ENCODE results near the gene LPXN.
A peak's percentile ranks its signal among the peaks of the same experiment; 100 is the strongest.
"Not testable (repeated sequence)": the region's sequence is repeated elsewhere in the genome, so short reads cannot be mapped to it uniquely, and the experiment has no call there.

The LPXN gene

DNA sequence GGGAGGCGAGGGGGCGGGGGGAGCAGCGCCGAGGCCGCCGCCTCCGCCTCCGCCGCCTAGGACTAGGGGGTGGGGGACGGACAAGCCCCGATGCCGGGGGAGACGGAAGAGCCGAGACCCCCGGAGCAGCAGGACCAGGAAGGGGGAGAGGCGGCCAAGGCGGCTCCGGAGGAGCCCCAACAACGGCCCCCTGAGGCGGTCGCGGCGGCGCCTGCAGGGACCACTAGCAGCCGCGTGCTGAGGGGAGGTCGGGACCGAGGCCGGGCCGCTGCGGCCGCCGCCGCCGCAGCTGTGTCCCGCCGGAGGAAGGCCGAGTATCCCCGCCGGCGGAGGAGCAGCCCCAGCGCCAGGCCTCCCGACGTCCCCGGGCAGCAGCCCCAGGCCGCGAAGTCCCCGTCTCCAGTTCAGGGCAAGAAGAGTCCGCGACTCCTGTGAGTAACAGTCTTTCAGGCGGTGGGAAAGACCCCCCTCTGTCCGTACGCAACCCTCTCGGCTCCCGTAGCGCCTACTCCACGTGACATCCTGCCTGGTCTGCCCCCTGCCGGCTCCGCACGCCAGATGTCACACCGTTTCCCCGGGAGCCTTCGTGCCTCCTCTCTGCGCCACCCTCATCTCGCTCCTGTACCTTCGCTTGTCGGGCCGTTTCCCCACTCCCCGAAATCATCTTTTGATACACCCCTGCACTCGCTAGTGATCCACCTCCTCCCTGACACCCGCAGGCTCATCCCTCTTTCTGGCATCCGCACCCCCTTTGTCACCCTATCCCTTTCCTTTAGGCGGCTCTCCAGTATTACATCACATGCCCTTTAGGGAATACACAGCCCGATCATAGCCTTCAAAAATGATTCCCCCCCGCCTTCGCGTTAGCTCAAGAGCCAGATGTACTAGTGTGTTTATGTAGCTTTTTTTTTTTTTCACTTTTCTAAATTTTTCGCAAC is 3.8 kb upstream of the LPXN start:
- peak; percentile 86 for DNase-seq (ENCODE audit: low read depth)

DNA sequence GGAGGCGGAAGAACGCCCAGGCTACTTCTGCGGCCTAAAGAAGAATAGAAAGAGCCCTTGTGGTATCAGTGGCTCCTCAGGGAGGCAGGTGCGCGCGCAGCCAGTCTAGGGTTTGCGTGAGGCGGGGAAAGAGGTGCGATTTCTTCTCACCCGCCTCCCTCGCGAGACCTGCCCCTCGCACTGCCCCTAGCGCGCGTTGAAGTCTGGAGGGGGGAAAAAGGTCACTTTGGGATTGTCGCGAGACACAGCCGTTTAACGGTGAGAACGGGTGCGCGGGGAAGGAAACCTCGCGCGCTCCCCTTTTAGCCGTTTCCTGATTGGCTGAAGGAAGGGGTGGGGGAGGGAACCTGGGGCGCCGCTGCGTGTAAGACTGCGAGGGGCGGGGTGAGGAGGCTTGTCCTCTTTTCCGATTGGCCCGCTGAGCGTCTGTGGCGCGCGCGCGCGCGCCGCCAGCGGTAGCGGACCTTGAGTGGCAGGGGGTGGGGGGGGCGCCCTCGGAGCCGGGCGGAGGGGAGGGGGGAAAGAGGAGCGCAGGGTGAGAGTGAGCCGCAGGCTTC is 3.1 kb upstream of the LPXN start, which contains the start of gene ZFP91:
ZFP91 (plus strand) TSS at position 429 of the 557 bp plus-strand sequence. CDS start 219 bp downstream, outside the sequence.
- peak; percentile 96 for DNase-seq (ENCODE audit: low read depth)

DNA sequence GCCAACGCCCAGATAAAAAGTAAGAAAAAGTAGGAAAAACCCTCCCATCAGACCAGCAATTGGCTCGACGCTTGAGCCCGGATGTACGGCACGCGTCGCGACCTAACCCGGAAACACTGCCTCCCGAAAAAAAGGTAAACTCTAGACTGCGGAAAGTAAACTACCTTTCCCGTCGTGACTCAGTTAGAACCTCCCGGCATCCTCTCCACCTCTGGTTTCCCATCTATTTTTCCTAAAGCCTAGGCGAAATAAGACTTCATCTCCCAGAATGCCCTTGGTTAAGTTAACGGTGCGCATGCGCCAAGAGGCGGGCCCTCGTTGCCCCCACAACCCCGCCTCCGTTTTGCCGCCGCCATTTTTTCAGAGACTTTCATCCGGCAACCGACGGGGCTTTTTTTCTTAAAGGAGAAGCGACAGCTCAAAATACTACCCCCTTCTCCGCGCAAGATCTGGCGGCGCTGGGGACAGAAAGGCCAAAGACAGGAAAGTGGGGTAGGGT is 2.5 kb upstream of the LPXN start:
- peak; percentile 98 for DNase-seq (ENCODE audit: low read depth)

GRCh38 chr11:58577555-58578135 is 2.0 kb upstream of the LPXN start:
- peak; percentile 72 for DNase-seq (ENCODE audit: low read depth)

DNA sequence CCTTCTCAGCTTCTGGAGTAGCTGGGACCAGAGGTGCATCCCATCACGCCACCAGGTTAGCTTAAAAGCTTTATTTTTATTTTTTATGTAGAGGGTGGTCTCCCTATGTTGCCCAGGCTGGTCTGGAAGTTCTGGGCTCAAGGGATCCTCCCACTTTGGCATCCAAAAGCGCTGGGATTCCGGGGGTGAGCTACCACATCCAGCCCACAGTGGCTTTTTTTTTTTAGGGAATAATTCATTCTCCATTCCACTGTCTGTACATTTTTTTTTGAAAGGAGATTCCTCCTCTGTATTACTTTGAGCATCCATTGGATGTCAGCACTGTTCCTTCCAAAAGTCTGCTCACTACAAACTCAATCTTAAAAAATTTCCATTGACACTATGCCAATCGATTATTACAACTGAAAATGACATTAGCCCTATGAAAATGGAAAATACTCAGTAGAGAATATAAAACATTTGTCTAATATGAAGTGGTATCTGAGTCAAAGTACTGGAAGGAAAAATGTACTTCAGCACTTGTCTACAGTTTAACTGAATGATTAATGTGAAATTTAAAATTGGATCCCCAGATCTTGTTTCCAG is 1.3 kb upstream of the LPXN start:
- DNase-seq (ENCODE audit: low read depth), result peak; percentile 47

DNA sequence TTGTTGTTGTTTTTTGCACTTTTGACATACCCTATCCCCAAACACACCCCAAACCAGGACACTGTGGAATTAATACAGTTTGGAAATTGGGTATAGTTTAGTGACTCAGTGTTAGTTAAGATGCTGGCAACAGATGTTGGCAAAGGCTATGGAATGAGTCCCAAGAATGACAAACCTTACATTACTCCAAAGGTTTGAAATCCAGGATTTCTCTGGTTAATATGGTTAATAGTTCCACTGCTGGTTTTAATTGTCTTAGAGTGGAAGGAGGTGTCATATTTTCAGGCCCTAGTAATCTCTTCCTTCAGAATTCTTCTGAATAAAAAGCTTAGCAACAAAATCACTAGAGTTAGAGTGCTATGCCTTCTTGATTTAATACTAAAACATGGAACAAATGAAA is 775 bp downstream of the LPXN start:
- DNase-seq (ENCODE audit: low read depth), result peak; percentile 58

DNA sequence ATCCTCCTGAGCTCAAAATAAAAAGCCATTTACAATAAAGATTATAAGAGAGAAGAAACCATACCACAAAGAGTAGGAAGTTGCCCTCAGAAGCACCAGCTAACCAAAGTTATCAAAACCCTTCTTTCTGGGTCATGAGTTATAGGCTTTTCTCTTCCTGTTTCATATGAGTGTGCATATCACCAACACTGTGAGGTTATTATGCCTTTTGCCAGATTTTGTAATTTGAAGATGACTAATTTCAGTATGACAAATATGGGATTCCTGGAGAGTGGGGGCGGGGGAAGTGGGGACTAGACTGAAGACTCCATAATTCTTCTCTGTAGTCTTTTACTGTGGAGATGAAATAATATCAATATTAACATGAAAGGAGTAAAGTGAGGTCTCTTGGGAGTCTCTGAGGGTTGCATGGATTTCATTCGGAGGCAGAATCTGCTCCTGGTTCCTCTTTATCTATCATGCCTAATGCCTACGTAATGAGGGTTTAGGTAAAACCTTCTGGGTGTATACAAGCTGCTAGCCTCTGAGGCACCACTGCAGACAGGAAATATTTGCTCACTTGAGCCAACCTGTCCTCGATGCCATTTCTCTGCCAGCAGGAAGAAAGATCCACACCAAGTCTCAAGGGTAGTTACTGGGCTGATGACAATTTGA is 2.1 kb downstream of the LPXN start:
- DNase-seq (ENCODE audit: low read depth), result peak; percentile 87

DNA sequence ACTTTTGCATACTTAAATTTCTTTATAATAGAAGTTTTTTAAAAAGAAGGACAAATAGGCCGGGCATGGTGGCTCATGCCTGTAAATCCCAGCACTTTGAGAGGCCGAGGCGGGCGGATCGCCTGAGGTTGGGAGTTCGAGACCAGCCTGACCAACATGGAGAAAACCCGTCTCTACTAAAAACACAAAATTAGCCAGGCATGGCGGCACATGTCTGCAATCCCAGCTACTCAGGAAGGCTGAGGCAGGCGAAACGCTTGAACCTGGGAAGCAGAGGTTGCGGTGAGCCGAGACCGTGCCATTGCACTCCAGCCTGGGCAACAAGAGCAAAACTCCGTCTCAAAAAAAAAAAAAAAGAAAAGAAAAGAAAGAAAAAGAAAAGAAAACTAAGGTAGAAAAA is 2.8 kb downstream of the LPXN start:
- DNase-seq (ENCODE audit: low read depth), result not testable (repeated sequence)

DNA sequence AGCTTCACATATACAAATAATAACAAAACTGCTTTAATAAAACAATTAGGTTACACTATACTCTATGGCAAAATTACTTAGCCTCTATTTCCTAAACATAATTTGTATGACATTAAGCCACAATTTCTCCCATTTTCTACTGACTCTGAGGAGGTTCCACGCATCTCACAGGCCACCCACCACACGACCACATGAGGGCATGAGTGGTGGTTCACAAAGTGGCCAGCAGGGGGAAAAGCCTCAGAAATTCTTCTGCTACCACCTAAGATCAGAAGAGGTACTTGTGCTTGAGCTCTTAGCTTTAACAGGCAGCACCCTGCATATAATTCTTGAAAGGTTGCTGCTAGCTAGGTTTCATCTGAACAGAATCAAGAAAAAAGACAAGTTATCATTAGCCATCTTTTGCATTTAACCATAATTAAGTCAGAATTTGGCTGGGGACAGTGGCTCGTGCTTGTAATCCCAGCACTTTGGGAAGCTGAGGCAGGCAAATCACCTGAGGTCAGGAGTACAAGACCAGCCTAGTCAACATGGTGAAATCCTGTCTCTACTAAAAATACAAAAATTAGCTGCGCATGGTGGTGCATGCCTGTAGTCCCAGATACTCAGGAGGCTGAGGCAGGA is 7.7 kb downstream of the LPXN start:
- DNase-seq (ENCODE audit: low read depth), result no peak

- DNase-seq (ENCODE audit: low read depth), result no peak
These were observed 11.4 kb downstream of the LPXN start for GRCh38 chr11:58564231-58564630.

DNA sequence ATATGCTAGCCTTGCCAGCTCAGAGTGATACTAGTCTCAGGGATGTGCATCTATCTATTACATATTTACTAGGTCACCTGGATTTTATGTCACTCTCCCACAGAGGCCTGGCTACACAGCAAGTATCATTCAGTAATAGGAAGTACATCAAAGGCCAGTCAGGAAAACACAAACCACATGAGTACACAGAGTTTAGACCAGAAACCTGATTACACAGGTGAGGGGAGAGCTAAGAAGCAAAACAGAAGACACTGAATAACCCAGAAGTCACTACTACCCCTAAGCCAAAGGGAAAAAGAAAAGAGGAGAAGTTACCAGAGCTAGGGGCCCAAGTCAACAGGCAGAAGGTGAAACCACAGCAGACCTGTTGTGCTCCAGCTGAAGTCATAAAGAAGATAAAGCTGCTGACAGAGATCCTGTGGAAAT is 13.3 kb downstream of the LPXN start:
- DNase-seq (ENCODE audit: low read depth), result no peak

GRCh38 chr11:58561394-58562098 is 14.1 kb downstream of the LPXN start:
- no peak for DNase-seq (ENCODE audit: low read depth)

- no peak for DNase-seq (ENCODE audit: low read depth)
These were observed 14.8 kb downstream of the LPXN start for GRCh38 chr11:58560842-58561241.

DNA sequence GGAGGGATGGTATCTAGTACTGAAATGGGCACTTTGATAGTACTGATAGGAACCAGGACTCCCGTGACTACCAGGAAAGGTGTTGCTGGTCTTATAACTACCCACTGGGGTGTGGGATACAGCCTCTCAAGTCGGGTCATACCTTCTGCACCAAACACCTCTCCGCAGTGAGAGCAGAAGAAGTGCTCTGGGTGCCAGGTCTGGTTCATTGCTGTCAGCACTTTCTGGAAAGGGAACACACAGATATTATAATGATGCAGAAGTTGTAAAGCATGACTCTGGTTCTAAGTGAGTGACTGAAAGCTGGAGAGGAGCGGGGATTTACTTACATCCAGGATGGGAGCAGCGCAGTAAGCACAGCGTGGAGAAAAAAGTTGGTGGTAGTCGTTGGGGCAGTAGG is 26.0 kb downstream of the LPXN start:
- DNase-seq (ENCODE audit: low read depth), result no peak

DNA sequence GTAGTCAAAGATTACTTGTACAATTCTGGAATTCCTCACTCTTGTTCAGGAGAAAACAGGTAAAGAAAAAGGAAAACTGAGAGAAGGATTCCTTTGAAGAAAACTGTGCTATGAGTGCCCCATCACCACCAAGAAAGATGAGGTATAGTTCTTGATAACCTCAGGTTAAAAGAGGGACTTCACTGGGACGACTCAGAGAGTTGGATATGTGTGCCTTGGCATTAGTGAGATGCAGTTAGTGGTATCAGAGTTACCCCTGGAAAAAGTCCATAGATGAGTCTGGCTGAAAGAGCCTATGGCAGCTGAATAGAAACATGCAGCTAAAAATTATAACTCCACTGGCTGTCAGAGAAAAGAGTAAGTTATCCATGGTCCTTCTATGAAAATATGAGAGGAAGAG is 28.8 kb downstream of the LPXN start:
- DNase-seq (ENCODE audit: low read depth), result no peak

DNA sequence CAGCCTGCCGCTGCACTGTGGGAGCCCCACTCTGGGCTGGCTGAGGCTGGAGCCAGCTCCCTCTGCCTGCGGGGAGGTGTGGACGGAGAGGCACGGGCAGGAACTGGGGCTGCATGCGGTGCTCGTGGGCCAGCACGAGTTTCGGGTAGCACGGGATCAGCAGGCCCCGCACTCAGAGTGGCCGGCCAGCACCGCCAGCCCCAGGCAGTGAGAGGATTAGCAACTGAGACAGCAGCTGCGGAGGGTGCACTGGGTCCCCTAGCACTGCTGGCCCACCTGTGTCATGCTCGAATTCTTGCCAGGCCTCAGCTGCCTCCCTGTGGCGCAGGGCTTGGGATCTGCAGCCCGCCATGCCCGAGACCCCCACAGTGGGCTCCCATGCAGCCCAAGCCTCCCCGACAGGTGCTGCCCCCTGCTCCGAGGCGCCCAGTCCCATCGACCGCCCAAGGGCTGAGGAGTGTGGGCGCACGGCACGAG is 43.8 kb downstream of the LPXN start:
- DNase-seq (ENCODE audit: low read depth), result no peak

- DNase-seq (ENCODE audit: low read depth), result no peak
These were observed 45.4 kb downstream of the LPXN start for GRCh38 chr11:58530236-58530635.

DNA sequence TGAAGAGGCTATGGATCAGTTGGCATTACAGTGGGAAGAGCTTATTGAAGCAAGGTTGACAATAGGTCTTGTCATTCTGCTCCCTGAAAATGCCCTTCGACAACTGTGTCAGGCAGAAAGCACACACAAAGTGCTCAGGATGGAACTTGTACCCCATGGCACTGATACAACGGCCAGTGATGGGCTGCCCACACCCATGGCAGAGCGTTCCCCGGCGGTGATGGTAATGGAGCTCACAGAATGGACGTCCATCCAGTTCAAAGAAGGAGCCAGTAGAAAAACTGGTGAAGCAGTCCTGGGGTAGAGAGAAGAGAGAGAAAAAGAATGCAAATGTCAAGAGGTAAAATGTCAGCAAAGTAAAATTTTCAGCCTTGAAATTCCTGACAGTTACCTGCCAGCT is 48.2 kb downstream of the LPXN start:
- DNase-seq (ENCODE audit: low read depth), result no peak

- no peak for DNase-seq (ENCODE audit: low read depth)
These were observed 48.9 kb downstream of the LPXN start for GRCh38 chr11:58526721-58527120.

GRCh38 chr11:58525037-58525614 is 50.5 kb downstream of the LPXN start:
- no peak for DNase-seq (ENCODE audit: low read depth)

Data from stromal cell of bone marrow (primary cell).